Keratinocyte (primary cell): Measurements from ENCODE around the gene JMJD7.

Source experiments
- CTCF ChIP-seq, 3 experiments: IDR thresholded peaks in 1 of 3; conservative IDR thresholded peaks in 1 of 3; optimal IDR thresholded peaks in 1 of 3; 2 replicates in 2 of 3; 3 replicates in 1 of 3; pipeline versions ENCODE3 to v1.5.1; 2011; ENCODE audit warnings: low read length in 3 of 3, mild to moderate bottlenecking in 3 of 3, moderate library complexity in 2 of 3, control low read depth in 1 of 3, inconsistent platforms in 1 of 3; ENCODE audit not compliant: insufficient read depth in 2 of 3; ENCODE audit errors: extremely low read depth in 1 of 3
- EZH2 ChIP-seq: IDR thresholded peaks from one replicate; pipeline ENCODE4 v1.6.1; 2012; ENCODE audit warnings: inconsistent platforms, mild to moderate bottlenecking, low read length, moderate library complexity

DNA sequence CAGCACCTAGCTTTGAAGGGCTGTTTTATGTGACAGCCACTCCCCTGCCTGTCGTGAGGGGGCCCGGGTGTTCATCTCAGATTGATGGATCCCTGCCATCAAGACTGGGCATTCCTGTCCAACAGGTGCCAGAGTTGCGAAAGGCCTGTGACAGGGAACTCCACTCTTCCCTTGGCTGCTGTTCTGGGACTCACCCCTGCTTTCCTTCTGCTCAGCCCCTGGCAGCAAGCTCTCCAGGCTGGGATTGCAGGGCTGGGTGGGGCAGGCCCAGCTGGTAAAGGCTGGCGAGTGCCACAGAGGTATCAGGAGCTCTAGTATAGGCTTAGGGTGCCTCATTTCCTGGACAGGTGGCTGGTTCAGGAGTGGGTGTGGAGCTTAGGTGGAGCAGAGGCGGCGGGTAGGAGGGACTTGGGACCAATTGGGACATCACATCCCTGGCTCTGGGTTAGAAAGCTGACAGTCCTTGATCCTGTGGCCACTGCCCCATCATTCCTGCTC is 10.6 kb downstream of the JMJD7 start, which contains the start of gene PLA2G4B:
- no peak for TF ChIP-seq CTCF (optimal IDR thresholded peaks at IDR 0.05 in 1 of 3, IDR thresholded peaks at IDR 0.05 in 1 of 3, conservative IDR thresholded peaks at IDR 0.05 in 1 of 3; ENCODE audit: extremely low read depth in 1 of 3, insufficient read depth in 2 of 3, low read length in 3 of 3)
- no peak for TF ChIP-seq EZH2
